NCI-H1105 treated with DMSO at 0.1 percent for 48 hours (cell line): ENCODE results near the gene DNPH1.

Experiments
- DNase-seq: peaks from one replicate; lab custom pipeline; 2025; lab: John Stamatoyannopoulos, UW

Gene DNPH1

DNA sequence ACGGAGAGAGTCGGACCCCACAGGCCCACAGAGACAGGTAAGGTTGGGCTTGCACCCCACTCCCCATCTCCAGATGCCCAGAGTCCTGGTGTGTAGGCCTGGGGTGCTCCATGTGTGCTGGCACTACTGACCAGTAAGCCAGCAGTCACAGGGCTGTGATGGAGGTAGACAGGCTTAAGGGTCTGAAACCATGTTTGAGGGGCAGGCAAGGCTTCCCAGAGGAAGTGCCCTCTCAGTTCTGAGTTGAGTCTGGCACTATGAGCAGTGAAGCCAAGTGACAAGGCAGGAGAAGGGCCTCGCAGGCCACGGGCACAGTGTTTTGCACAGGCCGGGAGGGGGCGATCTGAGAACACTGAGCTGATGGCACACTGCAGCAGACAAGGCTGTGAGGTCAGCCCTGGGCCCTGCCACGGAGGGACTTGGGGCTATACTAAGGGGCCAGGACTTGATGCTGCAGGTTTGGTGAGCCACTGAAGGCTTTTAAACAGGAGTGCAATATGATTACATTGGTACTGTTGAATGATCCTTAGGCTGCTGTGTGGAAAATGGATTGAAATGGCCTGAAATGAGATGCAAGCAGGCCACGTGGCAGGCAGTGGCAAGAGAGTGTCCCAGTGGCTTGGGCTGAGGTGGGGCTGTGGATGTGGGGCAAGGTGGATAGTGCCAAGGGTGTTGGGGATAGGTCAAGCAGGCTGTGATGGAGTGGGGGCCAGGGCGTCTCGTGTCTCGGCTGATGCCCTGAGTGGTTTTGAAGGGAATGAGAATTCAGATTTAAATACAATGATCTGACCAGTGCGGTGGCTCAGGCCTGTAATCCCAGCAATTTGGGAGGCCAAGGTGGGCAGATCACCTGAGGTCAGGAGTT, 34.3 kb upstream of the DNPH1 start:
- DNase-seq, result no peak

DNA sequence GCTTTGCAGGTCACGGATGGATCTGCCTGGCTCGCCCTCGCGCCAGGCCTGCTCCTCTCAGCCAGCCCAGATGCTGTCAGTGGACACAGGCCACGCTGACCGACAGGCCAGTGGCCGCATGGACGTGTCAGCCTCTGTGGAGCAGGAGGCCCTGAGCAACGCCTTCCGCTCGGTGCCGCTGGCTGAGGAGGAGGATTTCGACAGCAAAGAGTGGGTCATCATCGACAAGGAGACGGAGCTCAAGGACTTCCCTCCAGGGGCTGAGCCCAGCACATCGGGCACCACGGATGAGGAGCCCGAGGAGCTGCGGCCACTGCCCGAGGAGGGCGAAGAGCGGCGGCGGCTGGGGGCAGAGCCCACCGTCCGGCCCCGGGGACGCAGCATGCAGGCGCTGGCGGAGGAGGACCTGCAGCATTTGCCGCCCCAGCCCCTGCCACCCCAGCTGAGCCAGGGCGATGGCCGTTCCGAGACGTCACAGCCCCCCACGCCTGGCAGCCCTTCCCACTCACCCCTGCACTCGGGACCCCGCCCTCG, 33.6 kb upstream of the DNPH1 start:
- no peak for DNase-seq

DNA sequence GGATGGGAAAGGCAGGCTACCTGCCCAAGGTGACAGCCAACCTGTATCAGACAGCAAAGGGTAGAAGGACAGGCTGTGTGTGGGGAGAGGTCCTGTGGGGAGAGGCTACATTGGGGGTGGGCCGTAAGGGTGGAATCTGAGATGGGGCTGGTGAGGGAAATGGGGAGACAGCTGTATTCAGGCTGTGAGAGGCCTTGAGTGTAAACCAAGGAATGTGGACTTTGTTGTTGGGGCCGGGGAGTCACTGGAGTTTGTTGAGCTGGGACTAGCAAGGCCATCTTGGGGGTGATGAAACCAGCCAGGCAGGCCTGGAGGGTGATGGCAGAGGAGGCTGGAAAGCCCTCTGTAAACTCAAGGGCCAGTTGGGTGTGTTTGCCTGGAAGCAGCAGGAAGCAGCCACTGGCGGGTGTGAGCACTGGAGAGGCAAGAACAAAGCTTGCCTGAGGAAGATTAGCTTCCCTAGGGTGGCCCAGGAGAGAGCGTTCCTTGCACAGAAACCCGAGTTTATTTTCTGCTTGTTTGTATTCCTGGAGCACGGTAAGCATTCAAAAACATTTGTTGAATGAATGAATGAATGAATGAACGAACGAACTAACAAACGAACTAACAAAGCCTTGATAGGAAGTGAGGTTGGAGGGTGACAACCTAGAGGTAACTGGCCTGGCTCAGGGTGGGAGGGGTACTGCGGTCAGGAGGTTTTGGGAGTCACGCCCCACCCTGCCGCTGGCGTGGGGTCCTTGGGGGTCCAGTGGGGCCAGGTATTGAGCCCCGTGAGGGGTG, 32.9 kb upstream of the DNPH1 start:
- DNase-seq, result no peak

DNA sequence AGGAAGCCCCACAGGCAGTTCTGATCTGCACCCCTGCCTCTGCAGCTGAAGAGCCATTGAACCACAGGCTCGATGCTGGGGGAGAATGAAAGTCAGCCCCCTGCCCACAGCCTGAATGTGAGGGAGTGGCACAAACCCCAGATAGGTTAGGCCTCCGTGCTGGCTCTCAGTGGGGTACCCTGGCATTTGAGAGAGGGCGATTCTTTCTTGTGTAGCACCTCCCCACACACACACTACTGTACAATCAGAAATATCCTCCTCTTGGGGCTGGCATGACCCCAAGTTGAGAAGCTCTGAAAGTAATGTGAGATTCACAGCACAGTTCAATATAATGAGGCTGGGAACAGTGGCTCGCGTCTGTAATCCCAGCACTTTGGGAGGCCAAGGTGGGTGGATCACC, 31.9 kb upstream of the DNPH1 start:
- no peak for DNase-seq

DNA sequence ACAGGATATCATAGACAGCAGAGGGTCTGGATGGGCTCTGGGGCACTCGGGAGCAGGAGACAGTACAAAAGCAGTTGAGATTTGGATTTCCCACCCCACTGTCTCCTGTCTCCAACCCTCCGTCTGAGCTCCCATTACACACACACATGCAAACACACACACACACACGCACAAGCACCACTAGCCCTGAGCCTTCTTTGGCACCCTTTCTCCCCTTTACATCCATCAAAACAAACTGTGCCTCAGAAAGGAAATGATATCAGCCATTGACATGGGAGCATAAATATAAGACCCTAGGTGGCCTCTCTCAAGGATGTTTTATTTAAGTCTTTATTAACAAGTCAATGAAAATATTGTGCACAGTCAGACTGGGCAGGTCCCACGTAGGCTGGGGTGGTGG, 31.5 kb upstream of the DNPH1 start:
- no peak for DNase-seq

DNA sequence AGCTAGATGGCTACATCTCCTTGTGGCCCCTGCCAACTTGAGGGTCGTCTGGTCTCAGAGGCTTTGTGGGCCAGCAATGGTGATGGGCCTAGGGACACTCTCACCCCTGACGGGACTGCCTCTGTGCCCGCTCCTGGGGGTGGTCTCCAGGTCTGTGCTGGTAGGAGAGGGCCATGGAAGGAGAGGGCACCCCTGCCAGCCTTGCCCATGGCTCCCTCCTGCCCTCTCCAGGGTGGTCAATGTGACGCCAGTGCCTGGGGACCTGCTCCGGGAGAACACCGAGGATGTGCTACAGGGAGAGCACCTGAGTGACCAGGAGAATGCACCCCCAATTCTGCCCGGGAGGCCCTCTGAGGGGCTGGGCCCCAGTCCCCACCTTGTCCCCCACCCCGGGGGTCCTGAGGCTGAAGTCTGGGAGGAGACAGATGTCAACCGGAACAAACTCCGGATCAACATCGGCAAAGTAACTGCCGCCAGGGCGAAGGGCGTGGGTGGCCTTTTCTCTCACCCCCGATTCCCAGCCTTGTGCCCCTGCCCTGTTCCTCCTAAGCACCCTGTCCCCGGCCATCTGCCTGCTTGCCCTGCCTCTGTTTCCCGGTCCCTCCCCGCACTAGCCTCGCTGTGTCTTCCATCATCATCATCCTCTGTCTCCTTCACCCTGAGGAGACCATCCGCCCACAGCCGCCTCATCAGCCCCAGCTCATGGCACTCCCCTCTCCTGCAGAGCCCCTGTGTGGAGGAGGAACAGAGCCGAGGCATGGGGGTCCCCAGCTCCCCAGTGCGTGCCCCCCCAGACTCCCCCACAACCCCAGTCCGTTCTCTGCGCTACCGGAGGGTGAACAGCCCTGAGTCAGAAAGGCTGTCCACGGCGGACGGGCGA, 29.8 kb upstream of the DNPH1 start:
- no peak for DNase-seq

DNA sequence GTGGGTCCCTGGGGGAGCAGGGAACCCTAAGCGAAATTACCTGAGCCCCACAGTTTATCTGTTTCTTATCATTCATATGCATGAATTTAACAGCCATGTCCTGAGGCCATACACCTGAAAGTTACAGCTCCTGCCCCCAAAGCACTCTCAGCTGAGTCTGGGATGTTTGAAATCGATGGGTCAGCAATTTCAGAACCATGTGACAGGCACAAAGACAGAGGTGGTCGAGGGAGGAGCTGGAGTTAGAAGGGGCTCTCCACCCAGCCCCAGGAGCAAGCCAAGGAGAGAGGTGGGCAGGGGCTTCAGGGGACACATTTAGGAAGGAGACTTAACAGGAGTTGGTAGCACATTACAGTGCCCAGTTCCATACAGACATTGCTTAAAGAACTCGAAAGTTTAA, 28.9 kb upstream of the DNPH1 start:
- DNase-seq, result no peak

DNA sequence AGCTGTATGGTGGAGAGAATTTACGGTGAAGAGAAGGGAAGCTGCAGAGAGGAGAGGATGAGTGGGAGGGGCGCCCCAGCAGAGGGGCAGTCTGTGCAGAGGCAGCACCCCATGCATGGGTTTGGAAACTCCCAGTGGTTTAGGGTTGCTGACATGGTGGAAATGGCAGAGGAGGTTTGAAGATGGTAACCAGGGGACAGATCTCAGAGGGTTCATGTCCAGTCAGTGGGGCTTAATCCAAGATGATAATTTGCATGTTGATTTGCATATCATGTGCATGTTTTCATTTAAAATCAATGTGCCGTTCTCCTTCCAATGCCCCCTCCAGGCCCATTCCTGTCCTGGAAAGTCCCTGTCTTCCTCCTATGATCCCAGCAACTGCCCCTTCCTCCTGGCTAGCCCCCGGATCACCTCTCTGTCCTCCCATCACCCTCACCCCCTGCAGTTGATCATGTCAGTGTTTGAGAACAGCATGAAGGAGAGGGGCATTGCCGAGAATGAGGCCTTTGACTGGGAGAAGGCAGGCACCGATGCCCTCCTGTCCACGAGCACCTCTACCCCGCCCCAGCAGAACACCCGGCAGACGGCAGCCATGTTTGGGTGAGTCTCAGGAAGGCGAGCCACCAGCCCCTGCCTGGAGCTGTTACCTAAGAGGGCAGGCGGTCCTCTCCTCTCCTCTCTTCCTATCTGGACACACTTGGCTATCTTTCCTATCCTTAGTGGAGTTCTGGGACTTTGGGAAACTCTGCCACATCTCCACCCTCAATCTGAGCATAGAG, 28.3 kb upstream of the DNPH1 start:
- DNase-seq, result no peak

DNA sequence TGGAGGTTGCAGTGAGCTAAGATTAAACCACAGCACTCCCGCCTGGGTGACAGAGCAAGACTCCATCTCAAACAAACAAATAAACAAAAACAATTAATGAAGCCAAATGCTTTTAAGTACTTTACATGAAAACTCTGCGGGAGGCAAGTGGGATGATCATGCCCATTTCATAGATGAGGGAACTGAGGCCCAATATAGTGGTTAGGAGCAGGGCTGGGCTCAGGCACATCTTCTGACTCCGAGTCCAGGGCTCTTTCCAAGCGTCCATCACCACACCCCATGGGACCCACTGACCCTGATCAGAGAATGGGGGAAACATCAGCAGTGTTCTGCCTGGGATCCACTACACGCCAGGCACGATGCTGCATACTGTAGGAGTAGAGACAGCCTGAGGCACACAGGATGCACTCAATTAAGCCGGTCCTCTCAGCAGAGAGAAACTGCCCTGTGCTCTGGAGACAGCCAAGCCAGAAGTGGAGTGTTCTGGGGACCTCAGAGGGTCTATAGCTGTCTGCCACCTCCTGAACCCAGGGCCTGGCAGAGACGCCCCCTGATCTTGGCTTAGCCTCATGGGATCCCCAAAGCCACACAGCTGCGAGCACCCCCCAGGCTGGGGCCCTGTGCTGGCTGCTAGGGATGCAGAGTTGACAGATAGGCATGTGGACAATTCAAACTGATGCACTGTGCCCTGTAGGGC, 27.5 kb upstream of the DNPH1 start:
- DNase-seq, result no peak

DNA sequence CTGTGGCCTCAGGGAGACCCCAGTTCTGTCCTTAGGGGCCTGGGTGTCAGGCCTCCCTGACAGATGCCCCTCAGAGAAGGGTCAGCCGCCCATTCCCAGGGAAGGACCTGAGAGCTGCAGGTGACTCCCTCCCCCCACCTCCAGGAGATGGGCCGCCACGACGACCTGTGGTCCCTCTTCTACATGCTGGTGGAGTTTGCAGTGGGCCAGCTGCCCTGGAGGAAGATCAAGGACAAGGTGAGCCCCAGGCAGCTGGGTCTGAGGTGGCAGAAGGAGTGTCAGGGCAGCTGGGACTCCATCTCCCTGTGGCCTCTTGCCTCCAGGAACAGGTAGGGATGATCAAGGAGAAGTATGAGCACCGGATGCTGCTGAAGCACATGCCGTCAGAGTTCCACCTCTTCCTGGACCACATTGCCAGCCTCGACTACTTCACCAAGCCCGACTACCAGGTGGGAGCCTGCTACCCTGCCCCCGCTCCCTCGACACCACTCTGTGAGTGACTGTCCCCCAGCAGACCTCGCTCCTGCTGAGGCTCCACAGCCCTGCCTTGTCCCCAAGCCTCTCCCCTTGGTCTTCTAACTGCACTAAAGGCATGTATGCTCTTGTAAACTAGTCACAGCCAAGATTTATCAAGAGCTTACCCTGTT, 26.2 kb upstream of the DNPH1 start:
- no peak for DNase-seq

DNA sequence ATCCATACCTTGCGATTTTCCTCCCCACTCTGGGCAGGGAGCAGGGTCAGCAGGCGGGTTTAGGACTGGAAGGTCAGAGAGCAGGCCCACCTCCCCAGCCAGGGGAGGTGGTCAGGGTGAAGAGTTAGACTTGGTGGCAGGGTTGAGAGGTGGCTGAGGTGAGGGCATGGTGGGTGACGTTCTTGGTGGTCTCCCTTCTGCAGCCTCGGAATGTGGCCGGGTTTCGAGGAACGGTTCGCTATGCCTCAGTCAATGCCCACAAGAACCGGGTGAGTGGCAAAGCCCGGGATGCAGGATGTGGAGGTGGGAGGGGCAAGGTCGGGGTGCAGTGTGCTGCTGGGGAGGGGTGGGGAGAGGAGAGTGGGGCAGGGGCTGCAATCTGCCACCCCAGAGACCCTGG, 25.6 kb upstream of the DNPH1 start:
- DNase-seq, result no peak

DNA sequence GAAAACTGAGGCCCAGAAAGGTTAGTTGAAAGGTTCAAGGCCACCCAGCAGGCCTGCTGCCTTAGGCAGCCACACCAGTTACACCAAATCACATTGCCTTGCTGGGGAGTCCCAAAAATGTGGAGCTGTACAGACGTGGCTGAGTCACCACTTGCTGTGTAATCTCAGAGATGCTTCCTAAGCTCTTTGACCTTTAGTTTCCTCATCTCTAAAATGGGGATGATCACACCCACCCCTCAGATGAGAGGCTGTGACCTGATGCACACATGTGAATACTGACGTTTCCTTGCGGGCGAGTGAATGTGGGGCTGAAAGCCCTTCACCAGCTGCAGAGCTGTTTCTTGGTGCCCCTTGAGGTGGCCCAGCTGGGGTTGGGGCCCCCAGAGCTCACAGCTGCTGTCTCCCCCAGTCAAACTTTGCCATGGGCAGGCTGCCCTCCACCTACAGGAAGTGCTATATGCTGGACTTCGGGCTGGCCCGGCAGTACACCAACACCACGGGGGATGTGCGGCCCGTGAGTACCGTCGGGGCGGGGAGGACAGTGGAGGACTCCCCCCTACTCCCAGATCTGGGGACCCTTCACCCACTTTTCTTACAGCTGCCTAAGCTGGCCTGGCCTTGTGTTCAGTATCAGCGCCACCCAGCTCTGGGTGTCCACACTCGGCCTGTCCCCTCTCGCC, 25.0 kb upstream of the DNPH1 start:
- no peak for DNase-seq

DNA sequence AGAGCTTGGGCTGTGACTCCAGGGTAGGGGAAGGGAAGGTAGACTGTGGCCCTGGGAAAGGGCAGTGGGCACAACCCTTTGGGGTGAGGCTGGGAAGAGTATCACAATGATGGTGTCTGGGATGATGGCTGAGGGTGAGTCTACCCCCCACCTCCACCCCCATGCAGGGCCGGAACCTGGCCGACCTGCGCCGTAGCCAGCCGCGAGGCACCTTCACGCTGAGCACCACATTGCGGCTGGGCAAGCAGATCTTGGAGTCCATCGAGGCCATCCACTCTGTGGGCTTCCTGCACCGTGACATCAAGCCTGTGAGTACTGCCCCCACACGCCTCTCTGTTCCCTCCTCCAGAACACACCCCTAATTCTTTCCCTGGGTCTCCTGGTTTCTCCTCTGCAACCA, 24.1 kb upstream of the DNPH1 start:
- DNase-seq, result no peak

DNA sequence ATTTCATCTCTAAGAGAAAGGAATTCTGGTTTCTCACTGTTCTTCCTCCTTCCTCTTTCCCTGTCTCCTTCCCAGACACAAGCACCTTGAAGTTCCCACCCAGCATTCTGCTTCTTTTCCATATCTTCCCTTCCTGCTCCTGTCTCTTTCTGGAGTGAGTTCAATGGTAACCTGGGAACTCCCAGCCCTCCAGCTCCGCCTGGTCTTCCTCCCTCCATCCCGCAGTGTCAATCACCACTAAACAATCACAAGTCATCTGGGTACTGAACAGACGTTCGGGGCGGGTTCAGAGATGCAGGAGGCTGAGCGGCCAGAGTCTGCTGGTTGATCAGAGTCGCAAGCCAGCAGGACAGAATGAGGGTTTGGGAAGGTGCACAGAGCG, 21.7 kb upstream of the DNPH1 start:
- DNase-seq, result no peak

DNA sequence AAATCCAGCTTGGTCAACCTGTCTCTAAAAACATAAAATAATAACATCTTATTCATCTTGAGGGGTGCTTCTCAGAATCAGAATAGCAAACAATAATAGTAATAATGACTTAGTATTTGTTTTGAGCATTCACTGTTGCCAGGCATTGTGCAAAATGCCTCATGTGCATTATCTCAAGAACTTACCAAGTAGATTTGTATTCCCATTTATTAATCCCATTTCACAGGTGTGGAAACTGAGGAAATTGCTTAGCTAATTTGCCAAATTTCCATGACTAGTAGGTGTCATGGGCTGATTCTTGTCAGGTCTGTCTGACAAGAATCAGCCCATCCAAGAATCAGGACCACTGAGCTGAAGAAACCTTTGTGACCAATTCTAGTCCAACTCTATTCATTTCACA, 19.5 kb upstream of the DNPH1 start:
- no peak for DNase-seq

DNA sequence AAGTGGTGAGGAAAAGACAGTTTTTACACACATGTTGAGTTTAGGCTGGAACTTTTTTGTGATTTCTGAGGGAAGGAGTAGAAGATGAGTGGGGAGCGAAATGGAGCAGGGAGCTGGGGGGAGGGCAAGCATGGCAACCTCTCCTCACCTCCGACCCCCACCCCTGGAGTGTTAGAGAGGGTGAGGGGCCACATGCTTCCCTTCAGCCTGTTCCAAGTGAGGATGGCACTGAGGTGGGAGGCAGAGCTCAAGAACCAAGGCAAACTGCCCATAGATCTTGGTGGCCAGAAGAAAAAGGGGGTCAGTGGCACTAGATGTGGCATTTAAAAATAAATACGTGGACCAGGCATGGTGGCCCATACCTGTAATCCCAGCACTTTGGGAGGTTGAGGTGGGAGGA, 18.8 kb upstream of the DNPH1 start:
- no peak for DNase-seq

DNA sequence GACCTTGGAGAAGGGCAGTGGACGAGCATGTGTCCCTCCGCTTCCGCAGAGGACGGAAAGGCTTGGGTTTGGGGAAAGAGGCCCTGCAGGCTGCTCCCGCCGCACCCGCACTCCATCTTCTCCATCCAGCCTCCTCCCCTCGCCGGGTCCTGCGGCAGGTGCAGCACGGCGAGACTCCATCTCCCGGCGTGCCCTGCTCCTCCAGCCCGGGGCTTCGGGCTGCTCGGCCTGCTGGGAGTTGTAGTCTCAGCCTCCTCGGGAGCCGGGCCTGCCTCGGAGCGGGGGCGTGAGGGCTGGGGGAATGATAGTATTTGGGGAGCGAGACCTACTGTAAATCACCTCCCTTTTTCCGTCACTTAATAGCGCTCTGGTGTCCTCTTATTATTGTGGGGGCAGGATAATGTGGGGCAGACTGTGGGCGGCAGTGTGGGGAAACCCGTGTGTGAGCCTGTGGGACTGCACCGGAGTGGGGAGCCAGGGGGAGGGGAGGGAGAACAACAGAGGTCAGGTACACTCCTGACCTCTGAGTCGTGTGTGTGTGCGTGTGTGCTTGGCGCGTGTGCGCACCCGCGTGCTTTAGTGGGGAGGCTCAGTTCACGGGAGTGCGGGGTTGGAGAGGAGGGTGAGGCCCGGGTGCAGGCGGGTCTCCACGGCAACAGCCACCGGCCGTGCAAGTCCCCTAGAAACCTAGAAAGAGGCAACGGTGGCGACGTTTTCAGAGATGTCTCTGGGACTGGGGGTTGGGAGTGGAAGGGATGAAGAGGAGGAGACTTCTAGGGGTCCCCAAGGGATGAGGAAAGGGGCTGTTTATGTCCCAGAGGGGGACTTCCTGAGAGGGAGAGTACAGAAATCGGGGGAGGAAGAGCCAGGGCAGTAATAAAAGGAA, 18.1 kb upstream of the DNPH1 start:
- DNase-seq, result peak; percentile 76

DNA sequence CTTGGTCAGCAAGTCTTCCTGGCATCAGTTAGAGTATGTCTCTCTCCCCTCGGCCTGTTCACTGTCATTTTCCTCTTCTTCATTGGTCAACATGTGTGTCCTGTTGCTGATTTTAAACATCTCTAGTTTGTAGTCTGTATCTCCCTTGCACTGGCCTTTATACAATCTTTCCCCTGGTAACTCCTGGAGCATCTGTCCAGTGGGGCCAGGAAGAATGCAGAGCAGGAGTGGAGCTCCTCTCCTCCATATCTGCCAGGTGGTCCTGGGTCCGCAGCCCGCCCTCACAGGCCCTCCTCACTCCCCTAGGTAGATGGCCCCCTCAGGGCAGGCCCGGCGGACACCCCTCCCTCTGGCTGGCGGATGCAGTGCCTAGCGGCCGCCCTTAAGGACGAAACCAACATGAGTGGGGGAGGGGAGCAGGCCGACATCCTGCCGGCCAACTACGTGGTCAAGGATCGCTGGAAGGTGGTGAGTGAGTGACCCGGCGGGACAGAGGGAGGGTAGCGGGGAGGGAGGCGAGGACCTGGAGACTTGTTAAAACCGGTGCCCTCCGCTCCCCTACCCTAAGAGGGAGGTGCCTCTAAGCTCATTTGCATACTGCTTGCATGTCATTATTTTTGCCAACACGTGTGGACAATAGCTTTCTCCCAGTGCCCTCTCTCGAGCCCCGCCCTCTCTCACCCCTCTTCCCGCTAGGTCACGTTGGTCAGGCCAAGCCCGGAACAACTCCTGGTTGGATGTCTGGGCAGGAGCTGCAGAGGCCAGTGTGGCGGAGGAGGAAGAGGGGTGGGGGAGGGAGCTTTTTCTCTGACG, 17.2 kb upstream of the DNPH1 start:
- DNase-seq, result peak; percentile 61
